Upper lobe of left lung (tissue), 4 donors: ENCODE measurements around the gene PDE6A.
A peak's percentile ranks its signal among the peaks of the same experiment; 100 is the strongest.

Source experiments
- POLR2A ChIP-seq, 4 donors: fragments of 450-650 bp; IDR thresholded peaks; one replicate each; pipeline ENCODE4 v1.5.1; 2016 to 2017; ENCODE audit warnings: antibody characterized with exemption in 4 of 4, mild to moderate bottlenecking in 2 of 4
- POLR2AphosphoS5 ChIP-seq, 2 donors: sonication (generic); formaldehyde crosslinking; IDR thresholded peaks; one replicate each; pipeline ENCODE4 v1.5.1; 2017; ENCODE audit warnings: antibody characterized with exemption in 2 of 2

DNA sequence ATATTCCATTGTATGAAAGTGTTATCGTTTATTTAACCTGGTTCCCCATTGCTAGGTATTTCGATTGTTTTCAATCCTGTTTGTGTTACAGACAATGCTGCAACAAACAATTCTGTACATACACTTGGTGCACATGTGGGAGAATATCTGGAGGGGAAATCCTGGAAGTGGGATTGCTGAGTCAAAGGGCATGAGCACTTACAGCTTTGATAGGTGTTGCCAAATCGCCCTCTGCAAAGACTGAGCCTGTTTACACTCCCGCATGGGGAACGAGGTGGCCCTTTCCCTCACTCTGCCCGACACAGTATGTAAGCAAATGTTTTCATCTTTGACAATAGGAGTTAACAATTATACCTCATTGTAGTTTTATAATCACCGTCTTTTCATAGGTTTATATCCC lies 66.2 kb downstream of the PDE6A start:
- TF ChIP-seq POLR2A (IDR thresholded peaks at IDR 0.05) (no peak), POLR2AphosphoS5 (IDR thresholded peaks at IDR 0.05) (peak; percentile 49 to 63)
